ENCODE results near the gene MAP2K5. TPM values are rescaled to one million over a fixed set of nuclear protein-coding genes. Genes with fewer than 3 reads are reported as not detected.

Gene MAP2K5
- total and polyA plus RNA-seq, 9 of the 15 experiments (the other 6 are each of a cell fraction or from before 2014, with no cell fraction given), result 0.41 to 16.5 (median 7.5) TPM

DNA sequence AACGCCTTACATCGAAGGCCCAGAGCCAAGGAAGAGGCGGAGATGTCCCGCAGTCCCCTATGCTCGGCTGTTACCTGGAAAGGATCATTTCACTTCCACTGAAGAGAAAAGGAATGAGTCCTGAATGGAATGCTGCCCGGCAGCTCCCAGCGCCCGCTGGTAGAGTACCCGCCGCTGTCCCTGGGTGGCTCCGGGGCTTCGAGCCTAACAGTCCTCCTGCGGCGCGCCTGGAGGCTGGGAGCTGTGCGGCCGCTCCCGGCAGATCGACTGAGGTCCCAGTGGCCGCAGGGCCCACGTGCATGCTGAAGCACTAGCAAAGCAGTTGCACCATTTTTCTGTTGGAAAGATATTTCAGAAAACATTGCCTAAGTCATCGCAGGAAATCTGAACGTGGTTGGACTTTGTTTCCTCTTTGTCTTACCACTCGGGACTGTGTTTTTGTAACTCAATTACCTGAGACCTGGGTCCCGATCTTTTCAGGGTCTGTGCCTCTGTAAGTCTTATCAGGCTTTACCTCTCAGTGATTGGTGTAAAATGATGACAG, 296.4 kb downstream of the MAP2K5 start (continued):
- 0 out of 2 replicates have a peak, but pooled peaks have one; percentile 29 for TF ChIP-seq CEBPG (CRISPR knock-in tag; IDR thresholded peaks at IDR 0.05)
- TF ChIP-seq CEBPG (tag; conservative IDR thresholded peaks at IDR 0.05 in 1 of 2, IDR thresholded peaks at IDR 0.05 in 1 of 2), result no peak
- no peak for TF ChIP-seq TEAD4 (IDR thresholded peaks at IDR 0.05; ENCODE audit: low read length)
- TF ChIP-seq TEAD4 (CRISPR knock-in tag; IDR thresholded peaks at IDR 0.05; ENCODE audit: borderline replicate concordance), result no peak
- TF ChIP-seq E2F3 (CRISPR knock-in tag; IDR thresholded peaks at IDR 0.05), result no peak
- TF ChIP-seq PHB (CRISPR knock-in tag; IDR thresholded peaks at IDR 0.05), result no peak
- TF ChIP-seq BDP1 (IDR thresholded peaks at IDR 0.05; ENCODE audit: insufficient read depth, insufficient read length), result no peak
- TF ChIP-seq NONO (IDR thresholded peaks at IDR 0.05; ENCODE audit: low read depth in 2 of 2, low read length in 1 of 2), result no peak
- TF ChIP-seq ZKSCAN8 (CRISPR knock-in tag; IDR thresholded peaks at IDR 0.05), result no peak
- TF ChIP-seq ZZZ3 (IDR thresholded peaks at IDR 0.05), result no peak
- TF ChIP-seq, protein P1, sequence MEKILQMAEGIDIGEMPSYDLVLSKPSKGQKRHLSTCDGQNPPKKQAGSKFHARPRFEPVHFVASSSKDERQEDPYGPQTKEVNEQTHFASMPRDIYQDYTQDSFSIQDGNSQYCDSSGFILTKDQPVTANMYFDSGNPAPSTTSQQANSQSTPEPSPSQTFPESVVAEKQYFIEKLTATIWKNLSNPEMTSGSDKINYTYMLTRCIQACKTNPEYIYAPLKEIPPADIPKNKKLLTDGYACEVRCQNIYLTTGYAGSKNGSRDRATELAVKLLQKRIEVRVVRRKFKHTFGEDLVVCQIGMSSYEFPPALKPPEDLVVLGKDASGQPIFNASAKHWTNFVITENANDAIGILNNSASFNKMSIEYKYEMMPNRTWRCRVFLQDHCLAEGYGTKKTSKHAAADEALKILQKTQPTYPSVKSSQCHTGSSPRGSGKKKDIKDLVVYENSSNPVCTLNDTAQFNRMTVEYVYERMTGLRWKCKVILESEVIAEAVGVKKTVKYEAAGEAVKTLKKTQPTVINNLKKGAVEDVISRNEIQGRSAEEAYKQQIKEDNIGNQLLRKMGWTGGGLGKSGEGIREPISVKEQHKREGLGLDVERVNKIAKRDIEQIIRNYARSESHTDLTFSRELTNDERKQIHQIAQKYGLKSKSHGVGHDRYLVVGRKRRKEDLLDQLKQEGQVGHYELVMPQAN (IDR thresholded peaks at IDR 0.05; ENCODE audit: borderline replicate concordance), result no peak
- peak; percentile 36; the same call in 1 of the 2 replicates for TF ChIP-seq L3MBTL2 (IDR thresholded peaks at IDR 0.05)
- TF ChIP-seq U2AF1 (optimal IDR thresholded peaks at IDR 0.05; ENCODE audit: low read depth, low read length), result no peak
- no peak for TF ChIP-seq KAT2B (IDR thresholded peaks at IDR 0.05; ENCODE audit: low read depth, low read length)
- no peak for TF ChIP-seq HDAC6 (IDR thresholded peaks at IDR 0.05; ENCODE audit: low read depth, low read length)
- TF ChIP-seq, protein P2, sequence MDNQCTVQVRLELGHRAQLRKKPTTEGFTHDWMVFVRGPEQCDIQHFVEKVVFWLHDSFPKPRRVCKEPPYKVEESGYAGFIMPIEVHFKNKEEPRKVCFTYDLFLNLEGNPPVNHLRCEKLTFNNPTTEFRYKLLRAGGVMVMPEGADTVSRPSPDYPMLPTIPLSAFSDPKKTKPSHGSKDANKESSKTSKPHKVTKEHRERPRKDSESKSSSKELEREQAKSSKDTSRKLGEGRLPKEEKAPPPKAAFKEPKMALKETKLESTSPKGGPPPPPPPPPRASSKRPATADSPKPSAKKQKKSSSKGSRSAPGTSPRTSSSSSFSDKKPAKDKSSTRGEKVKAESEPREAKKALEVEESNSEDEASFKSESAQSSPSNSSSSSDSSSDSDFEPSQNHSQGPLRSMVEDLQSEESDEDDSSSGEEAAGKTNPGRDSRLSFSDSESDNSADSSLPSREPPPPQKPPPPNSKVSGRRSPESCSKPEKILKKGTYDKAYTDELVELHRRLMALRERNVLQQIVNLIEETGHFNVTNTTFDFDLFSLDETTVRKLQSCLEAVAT (IDR thresholded peaks at IDR 0.05), result 0 out of 4 replicates have a peak, but pooled peaks of 1 of the 2 experiments have one; percentile 69
- TF ChIP-seq RBM14 (IDR thresholded peaks at IDR 0.05; ENCODE audit: borderline replicate concordance, insufficient read depth, low read depth, low read length), result no peak
- no peak for TF ChIP-seq TFAM (CRISPR knock-in tag; conservative IDR thresholded peaks at IDR 0.05)
